Measurements from ENCODE around the gene CRIM1.

The CRIM1 gene

GRCh38 chr2:36430549-36430948 is 75.0 kb downstream of the CRIM1 start:
- TF ChIP-seq PPARA (CRISPR knock-in tag; IDR thresholded peaks at IDR 0.05; ENCODE audit: borderline replicate concordance) = no peak
- no peak for TF ChIP-seq CREB5 (CRISPR knock-in tag; IDR thresholded peaks at IDR 0.05; ENCODE audit: low read depth)
- TF ChIP-seq ISL1 (CRISPR knock-in tag; IDR thresholded peaks at IDR 0.05) = no peak
- no peak for TF ChIP-seq CSRNP3 (CRISPR knock-in tag; IDR thresholded peaks at IDR 0.05)
- no peak for TF ChIP-seq POU6F1 (CRISPR knock-in tag; IDR thresholded peaks at IDR 0.05; ENCODE audit: borderline replicate concordance, low read depth)
- no peak; the same call in 2 of the 3 replicates for ATAC-seq

GRCh38 chr2:36432479-36432878 is 76.9 kb downstream of the CRIM1 start:
- TF ChIP-seq ISL1 (CRISPR knock-in tag; IDR thresholded peaks at IDR 0.05) = no peak
- no peak for TF ChIP-seq PATZ1 (CRISPR knock-in tag; IDR thresholded peaks at IDR 0.05; ENCODE audit: borderline replicate concordance)
- TF ChIP-seq ZFP30 (CRISPR knock-in tag; IDR thresholded peaks at IDR 0.05) = no peak
- TF ChIP-seq TCF4 (CRISPR knock-in tag; IDR thresholded peaks at IDR 0.05; ENCODE audit: borderline replicate concordance) = no peak
- no peak for TF ChIP-seq SNAI2 (CRISPR knock-in tag; IDR thresholded peaks at IDR 0.05)
- no peak for ATAC-seq

- peak; percentile 35 for ATAC-seq
- no peak for TF ChIP-seq ZFP3 (CRISPR knock-in tag; IDR thresholded peaks at IDR 0.05)
- peak; percentile 13; the same call in 1 of the 2 replicates for TF ChIP-seq PATZ1 (CRISPR knock-in tag; IDR thresholded peaks at IDR 0.05; ENCODE audit: borderline replicate concordance)
- no peak for TF ChIP-seq CREB5 (CRISPR knock-in tag; IDR thresholded peaks at IDR 0.05; ENCODE audit: low read depth)
- peak; percentile 33; the same call in 1 of the 2 replicates for TF ChIP-seq CSDC2 (CRISPR knock-in tag; IDR thresholded peaks at IDR 0.05)
- TF ChIP-seq POU6F1 (CRISPR knock-in tag; IDR thresholded peaks at IDR 0.05; ENCODE audit: borderline replicate concordance, low read depth) = no peak
- TF ChIP-seq RARB (CRISPR knock-in tag; IDR thresholded peaks at IDR 0.05) = no peak
- TF ChIP-seq ISL1 (CRISPR knock-in tag; IDR thresholded peaks at IDR 0.05) = no peak; the same call in none of the 2 replicates
- no peak for TF ChIP-seq ARNTL (CRISPR knock-in tag; IDR thresholded peaks at IDR 0.05; ENCODE audit: borderline replicate concordance, low read depth)
- TF ChIP-seq TCF4 (CRISPR knock-in tag; IDR thresholded peaks at IDR 0.05; ENCODE audit: borderline replicate concordance) = no peak
Observed at GRCh38 chr2:36433311-36434217, 78.0 kb downstream of the CRIM1 start.
